ES-I3 (cell line): Measurements from ENCODE around the gene OTP.
A peak's percentile ranks its signal among the peaks of the same experiment; 100 is the strongest.

Source experiments
- H3K36me3 ChIP-seq: 2 replicates; pipeline ENCODE4 v1.6.1; 2013; ENCODE audit warnings: mild to moderate bottlenecking, low read length, control low read depth, moderate library complexity; ENCODE audit not compliant: insufficient read depth
- H3K4me1 ChIP-seq: 2 replicates; pipeline ENCODE4 v1.6.1; 2013; ENCODE audit warnings: mild to moderate bottlenecking, control low read depth, low read length; ENCODE audit not compliant: insufficient read depth
- H3K9ac ChIP-seq: 2 replicates; pipeline ENCODE4 v1.6.1; 2013; ENCODE audit warnings: low read depth, mild to moderate bottlenecking, low read length, moderate library complexity
- H3K9me3 ChIP-seq: 2 replicates; pipeline ENCODE4 v1.6.1; 2013; ENCODE audit warnings: mild to moderate bottlenecking, low read length, moderate library complexity; ENCODE audit not compliant: control insufficient read depth, insufficient read depth

Gene OTP

GRCh38 chr5:77643654-77644370, 5.3 kb upstream of the OTP start:
- no peaks in the 10 kb centered on the region for H3K9me3 ChIP-seq
- H3K9ac ChIP-seq = peak overlapping the region; percentile 32; the same call in 1 of the 2 replicates
- H3K4me1 ChIP-seq = peaks cover 11% of the 10 kb centered on the region
- no peaks in the 10 kb centered on the region for H3K36me3 ChIP-seq

DNA sequence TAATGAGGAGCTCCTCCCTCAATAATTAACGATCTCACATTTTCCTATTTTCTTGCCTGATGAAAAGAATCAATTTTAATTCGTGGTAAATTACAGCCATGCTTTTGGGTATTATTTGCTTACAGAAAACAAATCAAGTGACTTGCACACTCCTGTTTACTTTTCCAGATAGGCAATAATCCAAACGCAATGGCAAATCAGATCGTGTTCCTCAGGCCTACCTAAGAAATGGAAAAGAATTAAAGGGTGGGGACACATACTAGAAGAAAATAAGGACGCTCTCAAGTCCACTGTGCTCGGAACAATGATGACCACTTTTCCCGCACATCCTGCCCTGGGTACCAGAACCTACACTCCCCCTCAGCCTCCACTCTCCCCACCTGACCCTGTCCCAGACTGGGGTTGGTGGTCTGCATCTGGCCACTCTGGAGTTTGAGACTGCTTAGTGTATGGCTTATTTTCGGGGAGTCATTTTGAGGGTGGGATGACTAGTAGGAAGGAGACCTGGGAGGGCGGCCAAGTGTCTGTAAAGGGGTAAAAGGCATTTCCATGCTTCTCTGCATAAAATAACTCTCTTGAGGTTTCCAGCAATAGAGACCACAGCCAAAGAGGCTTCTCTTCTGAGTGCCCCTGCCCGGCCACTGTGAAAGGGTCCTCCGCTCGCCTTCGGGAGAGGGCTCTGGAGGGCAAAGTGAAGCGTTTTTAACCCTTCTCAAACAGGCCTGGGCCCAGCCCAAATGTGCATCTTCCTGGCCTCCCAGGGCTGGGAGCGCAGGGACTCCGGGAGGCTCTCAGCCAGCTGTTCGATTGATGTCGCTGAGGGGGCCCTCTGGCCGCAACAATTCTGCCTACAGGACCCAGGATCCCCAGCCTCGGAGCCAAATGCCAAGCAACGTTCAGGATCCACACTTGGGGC, 4.5 kb upstream of the OTP start:
- Histone ChIP-seq H3K9me3 (no peaks in the 10 kb centered on the region), H3K36me3 (no peaks in the 10 kb centered on the region), H3K4me1 (peaks cover 11% of the 10 kb centered on the region), H3K9ac (peak overlapping the region; percentile 23; the same call in 1 of the 2 replicates)

GRCh38 chr5:77641963-77642737, 3.6 kb upstream of the OTP start:
- Histone ChIP-seq H3K36me3 (no peaks in the 10 kb centered on the region), H3K9ac (no peak overlapping the region), H3K9me3 (no peaks in the 10 kb centered on the region), H3K4me1 (peaks cover 11% of the 10 kb centered on the region)

GRCh38 chr5:77641397-77641943, 3.0 kb upstream of the OTP start:
- Histone ChIP-seq H3K9ac (no peak overlapping the region; the same call in 1 of the 2 replicates), H3K9me3 (no peaks in the 10 kb centered on the region), H3K36me3 (no peaks in the 10 kb centered on the region), H3K4me1 (peaks cover 11% of the 10 kb centered on the region)

- Histone ChIP-seq H3K36me3 (no peaks in the 10 kb centered on the region), H3K9ac (no peak overlapping the region; the same call in 1 of the 2 replicates), H3K9me3 (no peaks in the 10 kb centered on the region), H3K4me1 (peaks cover 16% of the 10 kb centered on the region)
Observed at GRCh38 chr5:77640589-77641396, 2.3 kb upstream of the OTP start.

DNA sequence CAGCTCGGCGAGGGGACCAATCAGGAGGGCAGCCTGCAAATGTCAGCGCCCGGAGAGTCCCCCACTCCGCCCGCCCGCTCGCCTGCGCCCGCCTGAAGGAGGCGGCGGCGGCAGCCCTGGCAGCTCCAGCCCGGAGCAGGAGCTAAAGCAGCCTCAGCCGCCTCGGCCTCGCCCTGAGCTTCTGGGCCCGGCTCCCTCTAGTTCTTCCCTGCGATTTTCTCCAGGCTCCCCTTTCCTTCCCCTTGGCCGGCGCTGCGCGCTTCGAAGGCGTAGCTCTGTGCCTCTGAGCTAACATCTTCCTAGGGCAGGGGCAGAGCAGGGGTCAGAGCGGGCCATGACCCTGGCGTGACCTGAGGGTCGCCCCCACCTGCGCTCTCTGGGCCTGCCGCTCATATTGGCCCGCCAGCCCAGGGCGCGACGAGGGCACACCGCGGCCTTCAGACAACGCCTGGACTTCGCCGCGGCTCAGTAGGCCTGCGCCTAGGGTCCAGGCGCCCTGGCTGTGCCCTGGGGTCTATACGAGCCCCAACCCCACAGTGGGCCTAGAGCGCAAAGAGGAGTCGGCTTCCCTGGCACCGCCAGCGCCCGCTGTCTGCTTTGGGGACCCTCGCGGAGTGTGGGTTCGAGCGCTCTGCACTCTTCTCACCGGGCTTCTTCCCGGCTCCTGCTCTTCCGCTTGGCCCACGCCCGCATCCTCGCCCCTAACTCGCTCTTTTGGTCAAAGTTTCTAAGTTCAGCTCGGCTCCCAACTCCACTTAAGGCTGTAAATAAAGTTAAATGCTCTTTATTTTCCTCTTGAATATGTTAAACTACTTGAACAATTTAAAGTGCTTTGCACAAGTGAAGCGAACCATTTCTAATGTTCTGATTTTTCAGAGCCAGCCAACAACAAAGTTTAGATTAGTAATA, 504 bp upstream of the OTP start:
- Histone ChIP-seq H3K4me1 (peaks cover 17% of the 10 kb centered on the region), H3K9ac (peak overlapping the region; percentile 38; the same call in 1 of the 2 replicates), H3K9me3 (no peaks in the 10 kb centered on the region), H3K36me3 (no peaks in the 10 kb centered on the region)

- Histone ChIP-seq H3K9me3 (no peaks in the 10 kb centered on the region), H3K36me3 (no peaks in the 10 kb centered on the region), H3K9ac (no peak overlapping the region; the same call in 1 of the 2 replicates), H3K4me1 (peaks cover 9% of the 10 kb centered on the region)
Observed at GRCh38 chr5:77637170-77637997, 1.1 kb downstream of the OTP start.

- H3K4me1 ChIP-seq = peaks cover 8% of the 10 kb centered on the region
- no peak overlapping the region; the same call in 1 of the 2 replicates for H3K9ac ChIP-seq
- no peaks in the 10 kb centered on the region for H3K36me3 ChIP-seq
- no peaks in the 10 kb centered on the region for H3K9me3 ChIP-seq
Observed at GRCh38 chr5:77636641-77637169, 1.8 kb downstream of the OTP start.

DNA sequence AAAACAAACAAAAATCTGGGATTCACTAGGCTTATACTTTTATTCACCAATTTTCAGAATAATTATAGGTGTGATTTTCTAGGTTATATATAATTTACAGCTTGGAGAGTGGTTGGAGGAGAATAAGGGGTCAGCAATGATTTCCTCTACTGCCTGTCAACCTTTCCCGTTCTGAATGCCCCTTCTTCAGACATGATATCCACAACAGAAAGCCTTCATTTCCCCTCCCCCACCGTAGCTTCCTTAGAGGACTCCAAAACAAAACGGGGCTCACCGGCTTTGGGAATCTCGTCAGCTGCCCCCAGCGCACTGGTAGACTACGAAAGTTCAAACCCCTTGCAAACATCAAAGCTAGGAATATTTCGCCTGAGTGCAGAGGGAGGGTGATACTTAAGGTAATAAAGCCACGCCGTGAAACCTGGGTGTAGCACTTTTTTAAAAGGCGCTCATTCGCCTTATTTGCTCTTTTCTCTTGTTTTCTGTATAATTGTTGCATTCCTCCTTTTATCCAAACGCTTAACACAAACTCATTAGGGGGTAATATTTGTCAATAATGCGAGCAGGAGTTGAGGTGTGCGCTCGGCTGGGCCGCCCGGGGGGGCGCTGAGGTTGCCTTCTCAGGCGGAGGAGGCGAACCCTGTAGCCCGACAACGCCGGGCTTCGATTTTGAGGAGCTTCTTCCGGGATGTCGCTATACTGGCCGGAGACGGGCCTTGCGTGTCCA, 2.4 kb downstream of the OTP start:
- Histone ChIP-seq H3K9me3 (no peaks in the 10 kb centered on the region), H3K9ac (no peak overlapping the region), H3K4me1 (peaks cover 8% of the 10 kb centered on the region), H3K36me3 (no peaks in the 10 kb centered on the region)

- H3K36me3 ChIP-seq = no peaks in the 10 kb centered on the region
- no peaks in the 10 kb centered on the region for H3K9me3 ChIP-seq
- peaks cover 8% of the 10 kb centered on the region for H3K4me1 ChIP-seq
- H3K9ac ChIP-seq = no peak overlapping the region
Observed at GRCh38 chr5:77635067-77635916, 3.2 kb downstream of the OTP start.

DNA sequence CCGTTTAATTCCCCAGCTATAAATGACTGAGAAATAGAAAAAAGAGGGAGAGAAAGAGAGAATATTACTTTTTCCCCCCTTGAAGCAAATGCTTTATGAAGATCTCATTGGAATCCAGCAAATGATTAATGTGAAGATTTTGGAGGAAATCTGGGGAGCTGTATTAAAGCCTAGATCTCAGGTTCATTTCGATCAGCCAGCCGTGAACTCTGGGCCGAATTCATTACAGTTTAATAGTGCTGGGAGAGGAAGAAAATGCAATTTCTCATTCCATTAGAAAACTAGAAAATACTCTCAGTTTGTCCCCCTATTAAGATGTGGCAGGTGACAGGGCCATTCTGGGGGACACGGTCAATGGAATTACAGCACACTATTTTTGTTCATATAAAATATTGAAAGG, 4.8 kb downstream of the OTP start:
- Histone ChIP-seq H3K4me1 (peaks cover 6% of the 10 kb centered on the region), H3K9ac (no peak overlapping the region), H3K9me3 (no peaks in the 10 kb centered on the region), H3K36me3 (no peaks in the 10 kb centered on the region)
